DOHH2 (cell line): ENCODE results near the gene AQP12A.

ENCODE experiments used
- EZH2phosphoT487 ChIP-seq: fragments of 200-600 bp; sonication (generic); IDR thresholded peaks from 2 replicates; pipeline ENCODE4 v1.6.1; 2017; ENCODE audit warnings: borderline replicate concordance, mild to moderate bottlenecking, antibody characterized with exemption, low read length, moderate library complexity, mixed read lengths
- TF ChIP-seq, protein P1 (sequence below): fragments of 200-600 bp; sonication (generic); IDR thresholded peaks from one replicate; pipeline ENCODE4 v1.5.1; 2014; ENCODE audit warnings: antibody characterized with exemption, mild to moderate bottlenecking, low read depth, low read length; ENCODE audit not compliant: poor library complexity, severe bottlenecking

GRCh38 chr2:240708457-240708856 lies 16.8 kb downstream of the AQP12A start:
- TF ChIP-seq, protein P1, sequence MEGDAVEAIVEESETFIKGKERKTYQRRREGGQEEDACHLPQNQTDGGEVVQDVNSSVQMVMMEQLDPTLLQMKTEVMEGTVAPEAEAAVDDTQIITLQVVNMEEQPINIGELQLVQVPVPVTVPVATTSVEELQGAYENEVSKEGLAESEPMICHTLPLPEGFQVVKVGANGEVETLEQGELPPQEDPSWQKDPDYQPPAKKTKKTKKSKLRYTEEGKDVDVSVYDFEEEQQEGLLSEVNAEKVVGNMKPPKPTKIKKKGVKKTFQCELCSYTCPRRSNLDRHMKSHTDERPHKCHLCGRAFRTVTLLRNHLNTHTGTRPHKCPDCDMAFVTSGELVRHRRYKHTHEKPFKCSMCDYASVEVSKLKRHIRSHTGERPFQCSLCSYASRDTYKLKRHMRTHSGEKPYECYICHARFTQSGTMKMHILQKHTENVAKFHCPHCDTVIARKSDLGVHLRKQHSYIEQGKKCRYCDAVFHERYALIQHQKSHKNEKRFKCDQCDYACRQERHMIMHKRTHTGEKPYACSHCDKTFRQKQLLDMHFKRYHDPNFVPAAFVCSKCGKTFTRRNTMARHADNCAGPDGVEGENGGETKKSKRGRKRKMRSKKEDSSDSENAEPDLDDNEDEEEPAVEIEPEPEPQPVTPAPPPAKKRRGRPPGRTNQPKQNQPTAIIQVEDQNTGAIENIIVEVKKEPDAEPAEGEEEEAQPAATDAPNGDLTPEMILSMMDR, result no peak
- no peak for TF ChIP-seq EZH2phosphoT487
